Measurements from ENCODE around the gene BTBD9.
"Not testable (repeated sequence)": the region's sequence is repeated elsewhere in the genome, so short reads cannot be mapped to it uniquely, and the experiment has no call there.

BTBD9 gene

DNA sequence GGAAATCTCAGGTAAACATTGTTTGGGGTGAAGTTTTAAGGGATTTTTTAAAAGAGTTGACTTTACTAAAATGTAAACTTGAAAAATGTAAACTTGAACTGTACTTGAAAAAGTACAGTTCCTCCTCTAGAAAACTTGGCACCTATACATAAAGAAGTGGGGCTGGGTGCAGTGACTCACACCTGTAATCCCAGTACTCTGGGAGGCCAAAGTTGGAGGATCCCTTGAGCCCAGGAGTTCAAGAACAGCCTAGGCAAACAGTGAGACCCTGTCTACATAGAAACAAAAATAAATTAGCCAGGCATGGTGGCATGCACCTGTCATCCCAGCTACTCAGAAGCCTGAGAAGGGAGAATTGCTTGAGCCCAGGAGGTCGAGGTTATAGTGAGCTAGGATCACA is 7.2 kb downstream of the BTBD9 start:
- H3K14ac ChIP-seq (ENCODE audit: low read length in 2 of 2): no peak overlapping the region
- H3K27me3 ChIP-seq (ENCODE audit: control insufficient read depth in 1 of 2, insufficient read depth in 1 of 2, low read length in 2 of 2): no peaks in the 10 kb centered on the region
- no peak overlapping the region for H3K4me3 ChIP-seq (ENCODE audit: insufficient read depth in 1 of 2, low read depth in 1 of 2, low read length in 2 of 2)
- H3K27ac ChIP-seq (ENCODE audit: low read length, poor library complexity, severe bottlenecking): no peak overlapping the region
- H4K8ac ChIP-seq (ENCODE audit: low read length): no peak overlapping the region
- H3K4ac ChIP-seq (ENCODE audit: low read depth in 1 of 2, low read length in 2 of 2): no peak overlapping the region
- H2BK15ac ChIP-seq (ENCODE audit: low read depth, poor library complexity, severe bottlenecking): no peak overlapping the region
- no peak overlapping the region for H3K4me2 ChIP-seq (ENCODE audit: low read length, poor library complexity, severe bottlenecking)
- 60% methylated on average over 1 of the region's 1 CpG for WGBS
- peaks cover 19% of the 10 kb centered on the region for H3K79me1 ChIP-seq (replicated peaks; ENCODE audit: low read length, poor library complexity, severe bottlenecking)
- H2AK5ac ChIP-seq (ENCODE audit: low read length, severe bottlenecking): no peak overlapping the region
- H3K23ac ChIP-seq (ENCODE audit: low read length in 2 of 2): no peak overlapping the region
- DNase-seq: no peak
- H3K4me1 ChIP-seq (ENCODE audit: control insufficient read depth, insufficient read depth, low read depth, low read length): no peaks in the 10 kb centered on the region
- H2BK12ac ChIP-seq (ENCODE audit: low read length in 2 of 2): no peak overlapping the region
- no peak overlapping the region for H4K91ac ChIP-seq (ENCODE audit: low read length)
- no peak overlapping the region for H2AFZ ChIP-seq (ENCODE audit: low read depth, low read length)
- no peaks in the 10 kb centered on the region for H3K36me3 ChIP-seq (ENCODE audit: control insufficient read depth in 1 of 2, insufficient read depth in 2 of 2, low read depth in 1 of 2, low read length in 2 of 2)
- no peak overlapping the region for H3K9ac ChIP-seq (ENCODE audit: low read length)
- no peak overlapping the region for H2BK5ac ChIP-seq (ENCODE audit: low read depth, low read length, poor library complexity, severe bottlenecking)
- no peak overlapping the region for H2BK120ac ChIP-seq (ENCODE audit: low read depth, low read length)
- H3K18ac ChIP-seq (ENCODE audit: low read depth in 1 of 2, low read length in 2 of 2): no peak overlapping the region
- H3K9me3 ChIP-seq (ENCODE audit: control insufficient read depth, low read length): no peaks in the 10 kb centered on the region

DNA sequence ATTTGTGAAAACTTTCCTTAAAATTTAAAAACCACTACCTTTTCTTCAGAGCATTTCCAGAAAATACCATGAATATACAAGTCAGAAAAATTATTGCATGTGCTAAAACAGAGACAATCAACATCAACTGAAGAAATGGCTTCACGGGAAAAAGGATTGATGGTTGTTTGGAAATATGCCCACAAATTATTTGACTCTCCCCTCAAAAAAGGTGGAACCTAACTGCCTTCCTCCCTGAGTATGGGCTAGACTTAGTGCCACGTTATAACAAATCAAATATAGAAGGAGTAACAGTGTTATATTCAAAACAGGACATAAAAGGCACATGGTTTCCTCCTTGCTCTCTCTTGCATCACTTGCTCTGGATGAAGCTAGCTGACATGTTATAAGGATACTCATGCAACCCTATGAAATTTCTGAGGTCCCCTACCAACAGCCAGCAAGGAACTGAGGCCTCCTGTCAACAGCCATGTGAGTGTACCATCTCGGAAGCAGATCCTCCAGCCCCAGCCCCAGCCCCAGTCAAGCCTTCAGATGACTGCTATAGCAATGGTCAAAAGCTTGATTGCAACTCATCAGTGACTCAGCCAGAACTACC is 8.4 kb downstream of the BTBD9 start:
- Histone ChIP-seq H3K18ac (ENCODE audit: low read depth in 1 of 2, low read length in 2 of 2) (no peak overlapping the region), H3K36me3 (ENCODE audit: control insufficient read depth in 1 of 2, insufficient read depth in 2 of 2, low read depth in 1 of 2, low read length in 2 of 2) (no peaks in the 10 kb centered on the region), H2AK5ac (ENCODE audit: low read length, severe bottlenecking) (no peak overlapping the region), H2AFZ (ENCODE audit: low read depth, low read length) (no peak overlapping the region), H3K27ac (ENCODE audit: low read length, poor library complexity, severe bottlenecking) (no peak overlapping the region), H3K4me2 (ENCODE audit: low read length, poor library complexity, severe bottlenecking) (no peak overlapping the region), H3K14ac (ENCODE audit: low read length in 2 of 2) (no peak overlapping the region), H4K8ac (ENCODE audit: low read length) (no peak overlapping the region), H2BK5ac (ENCODE audit: low read depth, low read length, poor library complexity, severe bottlenecking) (no peak overlapping the region), H2BK12ac (ENCODE audit: low read length in 2 of 2) (no peak overlapping the region), H3K27me3 (ENCODE audit: control insufficient read depth in 1 of 2, insufficient read depth in 1 of 2, low read length in 2 of 2) (no peaks in the 10 kb centered on the region), H3K9ac (ENCODE audit: low read length) (no peak overlapping the region), H3K79me1 (replicated peaks; ENCODE audit: low read length, poor library complexity, severe bottlenecking) (peaks cover 17% of the 10 kb centered on the region), H3K9me3 (ENCODE audit: control insufficient read depth, low read length) (no peaks in the 10 kb centered on the region), H4K91ac (ENCODE audit: low read length) (no peak overlapping the region), H3K4ac (ENCODE audit: low read depth in 1 of 2, low read length in 2 of 2) (no peak overlapping the region), H2BK120ac (ENCODE audit: low read depth, low read length) (no peak overlapping the region), H3K23ac (ENCODE audit: low read length in 2 of 2) (no peak overlapping the region), H3K4me1 (ENCODE audit: control insufficient read depth, insufficient read depth, low read depth, low read length) (no peaks in the 10 kb centered on the region), H3K4me3 (ENCODE audit: insufficient read depth in 1 of 2, low read depth in 1 of 2, low read length in 2 of 2) (no peak overlapping the region), H2BK15ac (ENCODE audit: low read depth, poor library complexity, severe bottlenecking) (no peak overlapping the region)
- DNase-seq: no peak
- 85% methylated on average over 1 of the region's 3 CpGs for WGBS

DNA sequence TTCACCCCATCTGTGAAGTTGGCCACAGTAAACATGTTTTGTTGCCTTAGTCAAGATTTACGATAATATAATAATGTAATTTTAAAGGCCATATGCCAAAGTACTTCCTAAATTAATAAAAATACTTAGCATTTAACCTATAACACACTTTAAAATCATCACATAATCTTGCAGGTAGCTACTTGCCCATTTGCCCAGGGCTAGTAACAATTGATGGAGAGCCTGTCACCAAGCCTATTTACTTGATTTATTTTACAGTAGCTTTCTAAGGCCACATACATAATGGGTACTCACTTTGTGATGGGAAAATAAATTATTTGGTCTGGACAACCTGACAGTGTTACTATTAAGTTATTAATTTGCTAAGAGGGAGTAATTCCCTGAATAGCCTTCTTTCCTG is 14.5 kb downstream of the BTBD9 start:
- no peaks in the 10 kb centered on the region for H3K4me1 ChIP-seq (ENCODE audit: control insufficient read depth, insufficient read depth, low read depth, low read length)
- H2BK12ac ChIP-seq (ENCODE audit: low read length in 2 of 2): no peak overlapping the region
- H3K27me3 ChIP-seq (ENCODE audit: control insufficient read depth in 1 of 2, insufficient read depth in 1 of 2, low read length in 2 of 2): no peaks in the 10 kb centered on the region
- 100% methylated on average over 1 of the region's 1 CpG for WGBS
- no peak overlapping the region for H3K14ac ChIP-seq (ENCODE audit: low read length in 2 of 2)
- H3K23ac ChIP-seq (ENCODE audit: low read length in 2 of 2): no peak overlapping the region
- no peak overlapping the region for H3K4me2 ChIP-seq (ENCODE audit: low read length, poor library complexity, severe bottlenecking)
- no peak overlapping the region for H3K9ac ChIP-seq (ENCODE audit: low read length)
- H3K79me1 ChIP-seq (replicated peaks; ENCODE audit: low read length, poor library complexity, severe bottlenecking): peaks cover 30% of the 10 kb centered on the region
- H2AFZ ChIP-seq (ENCODE audit: low read depth, low read length): no peak overlapping the region
- H2BK15ac ChIP-seq (ENCODE audit: low read depth, poor library complexity, severe bottlenecking): no peak overlapping the region
- H3K27ac ChIP-seq (ENCODE audit: low read length, poor library complexity, severe bottlenecking): no peak overlapping the region
- no peak overlapping the region for H2BK5ac ChIP-seq (ENCODE audit: low read depth, low read length, poor library complexity, severe bottlenecking)
- no peak overlapping the region for H3K4ac ChIP-seq (ENCODE audit: low read depth in 1 of 2, low read length in 2 of 2)
- H4K8ac ChIP-seq (ENCODE audit: low read length): no peak overlapping the region
- H2BK120ac ChIP-seq (ENCODE audit: low read depth, low read length): no peak overlapping the region
- DNase-seq: no peak
- H3K36me3 ChIP-seq (ENCODE audit: control insufficient read depth in 1 of 2, insufficient read depth in 2 of 2, low read depth in 1 of 2, low read length in 2 of 2): no peaks in the 10 kb centered on the region
- H2AK5ac ChIP-seq (ENCODE audit: low read length, severe bottlenecking): no peak overlapping the region
- no peak overlapping the region for H4K91ac ChIP-seq (ENCODE audit: low read length)
- no peaks in the 10 kb centered on the region for H3K9me3 ChIP-seq (ENCODE audit: control insufficient read depth, low read length)
- H3K4me3 ChIP-seq (ENCODE audit: insufficient read depth in 1 of 2, low read depth in 1 of 2, low read length in 2 of 2): no peak overlapping the region
- H3K18ac ChIP-seq (ENCODE audit: low read depth in 1 of 2, low read length in 2 of 2): no peak overlapping the region

DNA sequence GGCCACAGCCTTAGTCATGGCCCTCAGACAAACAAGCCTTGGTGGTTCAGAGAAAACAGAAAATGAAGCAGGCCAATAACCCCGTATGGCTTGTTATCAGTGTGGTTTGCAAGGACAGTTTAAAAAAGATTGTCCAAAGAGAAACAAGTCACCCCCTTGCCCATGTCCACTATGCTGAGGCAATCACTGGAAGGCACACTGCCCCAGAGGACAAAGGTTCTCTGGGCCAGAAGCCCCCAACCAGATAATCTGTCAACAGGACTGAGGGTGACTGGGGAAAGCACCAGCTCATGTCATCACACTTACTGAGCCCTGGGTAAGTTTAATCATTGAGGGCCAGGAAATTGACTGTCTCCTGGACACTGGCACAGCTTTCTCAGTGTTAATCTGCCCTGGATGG is 20.4 kb downstream of the BTBD9 start:
- H3K4me3 ChIP-seq (ENCODE audit: insufficient read depth in 1 of 2, low read depth in 1 of 2, low read length in 2 of 2); H3K27me3 ChIP-seq (ENCODE audit: control insufficient read depth in 1 of 2, insufficient read depth in 1 of 2, low read length in 2 of 2); H3K4me2 ChIP-seq (ENCODE audit: low read length, poor library complexity, severe bottlenecking); H2BK12ac ChIP-seq (ENCODE audit: low read length in 2 of 2); H2AK5ac ChIP-seq (ENCODE audit: low read length, severe bottlenecking); H3K9me3 ChIP-seq (ENCODE audit: control insufficient read depth, low read length); H3K23ac ChIP-seq (ENCODE audit: low read length in 2 of 2); H3K4me1 ChIP-seq (ENCODE audit: control insufficient read depth, insufficient read depth, low read depth, low read length); H3K27ac ChIP-seq (ENCODE audit: low read length, poor library complexity, severe bottlenecking); DNase-seq; H4K8ac ChIP-seq (ENCODE audit: low read length); H3K9ac ChIP-seq (ENCODE audit: low read length); H4K91ac ChIP-seq (ENCODE audit: low read length); H2BK120ac ChIP-seq (ENCODE audit: low read depth, low read length); H3K36me3 ChIP-seq (ENCODE audit: control insufficient read depth in 1 of 2, insufficient read depth in 2 of 2, low read depth in 1 of 2, low read length in 2 of 2); H2AFZ ChIP-seq (ENCODE audit: low read depth, low read length); H2BK5ac ChIP-seq (ENCODE audit: low read depth, low read length, poor library complexity, severe bottlenecking); H3K14ac ChIP-seq (ENCODE audit: low read length in 2 of 2); H3K4ac ChIP-seq (ENCODE audit: low read depth in 1 of 2, low read length in 2 of 2); H2BK15ac ChIP-seq (ENCODE audit: low read depth, poor library complexity, severe bottlenecking); H3K18ac ChIP-seq (ENCODE audit: low read depth in 1 of 2, low read length in 2 of 2): not testable (repeated sequence)
- 100% methylated on average over 1 of the region's 1 CpG for WGBS
- H3K79me1 ChIP-seq (replicated peaks; ENCODE audit: low read length, poor library complexity, severe bottlenecking): peaks cover 47% of the 10 kb centered on the region

Measured in mesenchymal stem cell (in vitro differentiated cells and primary cell).